Neural progenitor cell (in vitro differentiated cells): ENCODE measurements around the gene TTC39A.

Experiments used
- EZH2 ChIP-seq: fragments of 200-600 bp; sonication (generic); IDR thresholded peaks from 2 replicates; pipeline ENCODE4 v1.6.1; 2017; ENCODE audit warnings: antibody characterized with exemption, mild to moderate bottlenecking, moderate library complexity
- EZH2phosphoT487 ChIP-seq: fragments of 200-600 bp; sonication (generic); IDR thresholded peaks from 2 replicates; pipeline ENCODE4 v1.6.1; 2017; ENCODE audit warnings: antibody characterized with exemption
- TF ChIP-seq, protein P1 (sequence below): fragments of 200-600 bp; sonication (generic); IDR thresholded peaks from 2 replicates; pipeline ENCODE4 v1.5.1; 2017; ENCODE audit warnings: antibody characterized with exemption, mild to moderate bottlenecking

DNA sequence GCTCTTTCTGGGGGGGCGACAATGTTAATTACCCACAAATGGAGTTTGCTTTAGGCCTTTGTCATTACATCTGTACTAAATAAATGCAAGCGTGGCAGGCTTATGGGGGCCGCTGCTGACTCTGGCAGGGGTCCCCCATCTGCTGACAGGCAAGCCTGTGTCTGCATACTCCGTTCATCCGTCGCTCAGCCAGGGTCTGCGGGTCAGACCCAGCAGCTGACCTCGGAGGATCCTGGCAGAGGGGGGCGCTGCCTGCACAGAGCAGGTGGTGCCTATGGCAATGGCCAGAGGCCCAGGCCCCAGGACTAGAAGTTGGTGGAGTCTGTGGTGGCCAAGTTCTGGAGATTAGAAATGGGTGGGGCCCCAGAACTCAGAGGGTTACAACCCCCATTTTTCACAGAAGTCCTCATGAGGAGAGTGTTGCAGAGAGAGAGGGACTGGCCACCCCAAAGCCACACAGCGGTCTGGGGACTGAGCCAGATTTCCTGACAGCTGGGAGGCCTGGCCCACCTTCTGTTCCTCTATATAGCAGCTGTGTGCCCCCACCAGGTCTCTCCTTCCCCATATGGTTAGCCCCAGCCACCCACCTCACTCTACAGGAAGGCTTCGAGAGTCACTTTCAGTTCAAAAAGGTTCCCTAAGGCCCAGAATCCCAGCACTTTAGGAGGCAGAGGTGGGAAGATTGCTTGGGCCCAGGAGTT lies 31.0 kb downstream of the TTC39A start:
- TF ChIP-seq, protein P1, sequence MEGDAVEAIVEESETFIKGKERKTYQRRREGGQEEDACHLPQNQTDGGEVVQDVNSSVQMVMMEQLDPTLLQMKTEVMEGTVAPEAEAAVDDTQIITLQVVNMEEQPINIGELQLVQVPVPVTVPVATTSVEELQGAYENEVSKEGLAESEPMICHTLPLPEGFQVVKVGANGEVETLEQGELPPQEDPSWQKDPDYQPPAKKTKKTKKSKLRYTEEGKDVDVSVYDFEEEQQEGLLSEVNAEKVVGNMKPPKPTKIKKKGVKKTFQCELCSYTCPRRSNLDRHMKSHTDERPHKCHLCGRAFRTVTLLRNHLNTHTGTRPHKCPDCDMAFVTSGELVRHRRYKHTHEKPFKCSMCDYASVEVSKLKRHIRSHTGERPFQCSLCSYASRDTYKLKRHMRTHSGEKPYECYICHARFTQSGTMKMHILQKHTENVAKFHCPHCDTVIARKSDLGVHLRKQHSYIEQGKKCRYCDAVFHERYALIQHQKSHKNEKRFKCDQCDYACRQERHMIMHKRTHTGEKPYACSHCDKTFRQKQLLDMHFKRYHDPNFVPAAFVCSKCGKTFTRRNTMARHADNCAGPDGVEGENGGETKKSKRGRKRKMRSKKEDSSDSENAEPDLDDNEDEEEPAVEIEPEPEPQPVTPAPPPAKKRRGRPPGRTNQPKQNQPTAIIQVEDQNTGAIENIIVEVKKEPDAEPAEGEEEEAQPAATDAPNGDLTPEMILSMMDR: no peak
- TF ChIP-seq EZH2 (no peak), EZH2phosphoT487 (no peak)
